Endothelial cell of umbilical vein (primary cell): Measurements from ENCODE around the gene PCDH15. TPM values are rescaled to one million over a fixed set of nuclear protein-coding genes. Genes with fewer than 3 reads are reported as not detected.

Experiments
- BruUV-seq: library from RNA; stranded (reverse); fragments of 400-500 nt; replicated peaks from 2 replicates; lab custom pipeline; 2021; lab: Mats Ljungman, UMichigan
- CTCF ChIA-PET: fragments of 300-600, 350-600 bp; sonication (Branson Sonifier 250); formaldehyde crosslinking; loops from one replicate; lab custom pipeline; 2021; ENCODE audit warnings: antibody characterized with exemption, inconsistent platforms; lab: Charles Lee
- POLR2A ChIA-PET: fragments of 300-600, 350-600 bp; sonication (Branson Sonifier 250); formaldehyde crosslinking; loops from one replicate; lab custom pipeline; 2021; ENCODE audit warnings: antibody characterized with exemption, inconsistent platforms; lab: Charles Lee
- DNase-seq: peaks from one replicate; pipeline ENCODE4 v3.0.0-alpha.2; 2011; ENCODE audit warnings: low read depth, low spot score
- FAIRE-seq: peaks from 2 replicates; lab custom pipeline; 2011; peaks lifted over from hg19 to GRCh38; lab: Jason Lieb, UNC
- H2AFZ ChIP-seq: 2 replicates; pipeline ENCODE4 v1.6.0; 2012; ENCODE audit warnings: low read depth, low read length, control low read depth, inconsistent platforms
- H3K27ac ChIP-seq: 2 replicates; pipeline ENCODE4 v1.5.1; 2011; ENCODE audit warnings: low read depth, mild to moderate bottlenecking, control low read depth, low read length, moderate library complexity; ENCODE audit not compliant: insufficient read depth
- H3K27me3 ChIP-seq, 2 experiments: 2 replicates each; pipeline versions ENCODE4 v1.6.0 to v1.6.1; 2011; ENCODE audit warnings: low read length in 2 of 2, mixed read lengths in 1 of 2; ENCODE audit not compliant: control insufficient read depth in 2 of 2, insufficient read depth in 2 of 2
- H3K36me3 ChIP-seq, 2 experiments: 2 replicates in 1 of 2; 3 replicates in 1 of 2; pipeline ENCODE4 v1.5.1; 2011; ENCODE audit warnings: low read length in 2 of 2, mild to moderate bottlenecking in 1 of 2, moderate library complexity in 1 of 2; ENCODE audit not compliant: control insufficient read depth in 2 of 2, insufficient read depth in 2 of 2; ENCODE audit errors: extremely low read depth in 1 of 2
- H3K4me1 ChIP-seq: 3 replicates; pipeline ENCODE4 v1.5.1; 2011; ENCODE audit warnings: mild to moderate bottlenecking, low read length; ENCODE audit not compliant: control insufficient read depth, insufficient read depth; ENCODE audit errors: extremely low read depth
- H3K4me2 ChIP-seq: 2 replicates; pipeline ENCODE4 v1.6.1; 2011; ENCODE audit warnings: low read length, control low read depth, mixed read lengths; ENCODE audit not compliant: insufficient read depth
- H3K4me3 ChIP-seq, 3 experiments: fragments of 200-600 bp in 1 of 3; sonication (generic), shearing (Covaris generic) in 1 of 3; replicated peaks in 1 of 3; 2 replicates each; pipeline ENCODE4 v1.5.1; 2011 to 2016; ENCODE audit warnings: control low read depth in 3 of 3, low read length in 3 of 3, mild to moderate bottlenecking in 2 of 3, inconsistent platforms in 1 of 3, low read depth in 1 of 3, moderate library complexity in 1 of 3; ENCODE audit not compliant: insufficient read depth in 1 of 3
- H3K79me2 ChIP-seq: 2 replicates; pipeline ENCODE4 v1.6.0; 2012; ENCODE audit warnings: low read length, inconsistent platforms; ENCODE audit not compliant: control insufficient read depth, insufficient read depth
- H3K9ac ChIP-seq: replicated peaks from 2 replicates; pipeline ENCODE3; 2011; ENCODE audit warnings: low read length, control low read depth; ENCODE audit not compliant: insufficient read depth; ENCODE audit errors: extremely low read depth
- H3K9me1 ChIP-seq: replicated peaks from 3 replicates; pipeline ENCODE4 v1.6.0; 2011; ENCODE audit warnings: mild to moderate bottlenecking, low read length; ENCODE audit not compliant: control insufficient read depth, insufficient read depth; ENCODE audit errors: extremely low read depth
- H3K9me3 ChIP-seq: replicated peaks from 2 replicates; pipeline ENCODE4 v1.5.1; 2012; ENCODE audit warnings: low read length, inconsistent platforms; ENCODE audit not compliant: control insufficient read depth, insufficient read depth
- H4K20me1 ChIP-seq: replicated peaks from 2 replicates; pipeline ENCODE3; 2011; ENCODE audit warnings: mild to moderate bottlenecking, low read length; ENCODE audit not compliant: control insufficient read depth, insufficient read depth; ENCODE audit errors: extremely low read depth
- CTCF ChIP-seq, 2 donors: IDR thresholded peaks; 1 replicate in 1 of 2; 2 replicates in 1 of 2; pipeline ENCODE4 v1.5.1; 2011; ENCODE audit warnings: low read length in 2 of 2, mild to moderate bottlenecking in 2 of 2, moderate library complexity in 2 of 2, control low read depth in 1 of 2, inconsistent platforms in 1 of 2, low read depth in 1 of 2; ENCODE audit not compliant: insufficient read depth in 1 of 2; ENCODE audit errors: extremely low read depth in 1 of 2
- EZH2 ChIP-seq: IDR thresholded peaks from 2 replicates; pipeline ENCODE4 v1.6.1; 2012; ENCODE audit warnings: borderline replicate concordance, low read depth, mild to moderate bottlenecking, moderate library complexity, low read length, inconsistent platforms; ENCODE audit not compliant: severe bottlenecking
- FOS ChIP-seq: IDR thresholded peaks from 2 replicates; pipeline ENCODE4 v1.6.1; 2011; ENCODE audit warnings: mild to moderate bottlenecking, low read length, moderate library complexity, borderline replicate concordance; ENCODE audit not compliant: insufficient read depth
- GATA2 ChIP-seq: IDR thresholded peaks from 2 replicates; pipeline ENCODE4 v1.7.0; 2011; ENCODE audit warnings: low read depth, mild to moderate bottlenecking, moderate library complexity, mixed read lengths, low read length; ENCODE audit not compliant: insufficient read length, insufficient read depth
- JUN ChIP-seq: IDR thresholded peaks from 2 replicates; pipeline ENCODE4 v1.6.1; 2011; ENCODE audit warnings: borderline replicate concordance, low read depth; ENCODE audit not compliant: insufficient read length, insufficient read depth
- MAX ChIP-seq: IDR thresholded peaks from 2 replicates; pipeline ENCODE4 v1.6.1; 2011; ENCODE audit not compliant: insufficient read depth, insufficient read length
- MYC ChIP-seq: IDR thresholded peaks from one replicate; pipeline ENCODE4 v1.6.1; 2011; ENCODE audit warnings: mild to moderate bottlenecking, low read depth, low read length
- POLR2A ChIP-seq: IDR thresholded peaks from 2 replicates; pipeline ENCODE4 v1.6.1; 2012; ENCODE audit warnings: low read depth, mild to moderate bottlenecking, control low read depth, low read length
- POLR2AphosphoS5 ChIP-seq: IDR thresholded peaks from 2 replicates; pipeline ENCODE4 v1.6.1; 2012; ENCODE audit warnings: low read depth, mild to moderate bottlenecking, control low read depth, low read length, moderate library complexity; ENCODE audit not compliant: insufficient read depth
- dilution Hi-C: fragments of 300-500 bp; cut with MboI; formaldehyde crosslinking; loops from one replicate; pipeline ENCODE4 v1.15.0; 2019; ENCODE audit warnings: low sequenced_read_pairs; ENCODE audit not compliant: extremely low pct_ligation_motif_present
- intact Hi-C: fragments of 100-400 bp; cut with micrococcal nuclease; formaldehyde crosslinking; loops from one replicate; pipeline ENCODE4 v1.10.0; 2022
- polyA plus RNA-seq, 4 experiments: library from polyadenylated mRNA; depleted of rRNA in 3 of 4; stranded (reverse) in 3 of 4; unstranded in 1 of 4; fragments of >200 nt; gene quantifications; 2 replicates each; pipeline versions ENCODE4 v1.2.1 to v1.2.3, GENCODE V29; 2011 to 2012; ENCODE audit warnings: missing spikeins in 1 of 4
- total RNA-seq: library from RNA; stranded (reverse); gene quantifications from 2 replicates; pipeline ENCODE4 v1.2.3, GENCODE V29; 2021

PCDH15 gene
- total and polyA plus RNA-seq, 2 donors (not counting 3 experiments of a cell fraction or from before 2014, with no cell fraction given), result 0.04 TPM; not detected in 1

GRCh38 chr10:54282012-54282411, 519.0 kb downstream of the PCDH15 start:
- DNase-seq (no peak), FAIRE-seq (no peak)
- Histone ChIP-seq H3K4me1 (no peaks in the 10 kb centered on the region), H3K4me2 (no peak overlapping the region), H4K20me1 (no peaks in the 10 kb centered on the region), H3K9ac (no peak overlapping the region), H3K79me2 (no peaks in the 10 kb centered on the region), H3K27ac (no peak overlapping the region), H3K9me1 (no peaks in the 10 kb centered on the region), H3K9me3 (no peaks in the 10 kb centered on the region), H3K27me3 (no peaks in the 10 kb centered on the region), H2AFZ (no peak overlapping the region), H3K4me3 (no peak overlapping the region), H3K36me3 (no peaks in the 10 kb centered on the region)
- dilution Hi-C loops, result no loop called here
- CTCF ChIA-PET, result no interaction called here
- intact Hi-C loops, result no loop called here
- POLR2A ChIA-PET, result no interaction called here
- no TSS peak for BruUV-seq
- TF ChIP-seq EZH2, result no peak
- no peak for TF ChIP-seq JUN
- TF ChIP-seq MYC, result no peak
- no peak for TF ChIP-seq FOS
- no peak for TF ChIP-seq POLR2AphosphoS5
- TF ChIP-seq CTCF (IDR thresholded peaks at IDR 0.05; ENCODE audit: extremely low read depth in 1 of 2, insufficient read depth in 1 of 2, low read depth in 1 of 2, low read length in 2 of 2), result no peak
- TF ChIP-seq GATA2, result no peak
- TF ChIP-seq MAX, result no peak
- no peak for TF ChIP-seq POLR2A
